Chondrocyte (in vitro differentiated cells): ENCODE measurements around the gene MRC2. TPM values are rescaled to one million over a fixed set of nuclear protein-coding genes. Genes with fewer than 3 reads are reported as not detected.
A peak's percentile ranks its signal among the peaks of the same experiment; 100 is the strongest.
"Not testable (repeated sequence)": the region's sequence is repeated elsewhere in the genome, so short reads cannot be mapped to it uniquely, and the experiment has no call there.

Experiments used
- DNase-seq: peaks from one replicate; pipeline ENCODE4 v3.0.0; 2021; ENCODE audit warnings: mixed read lengths, low spot score
- H3K27ac Mint-ChIP-seq: one replicate; pipeline ENCODE4 v1.8.0; 2021; ENCODE audit warnings: mild to moderate bottlenecking, moderate library complexity, mixed read lengths; ENCODE audit not compliant: unreplicated experiment
- H3K27me3 Mint-ChIP-seq: 2 replicates; pipeline ENCODE4 v1.8.0; 2021; ENCODE audit warnings: low read depth, mixed read lengths
- H3K36me3 Mint-ChIP-seq: 2 replicates; pipeline ENCODE4 v1.8.0; 2021; ENCODE audit warnings: low read depth, mixed read lengths
- H3K4me1 Mint-ChIP-seq: 2 replicates; pipeline ENCODE4 v1.8.0; 2021; ENCODE audit warnings: low read depth, mild to moderate bottlenecking, mixed read lengths
- H3K4me3 Mint-ChIP-seq: one replicate; pipeline ENCODE4 v1.8.0; 2021; ENCODE audit warnings: mild to moderate bottlenecking, moderate library complexity, mixed read lengths; ENCODE audit not compliant: unreplicated experiment
- H3K9me3 Mint-ChIP-seq: 2 replicates; pipeline ENCODE4 v1.8.0; 2021; ENCODE audit warnings: low read depth, mixed read lengths
- CTCF ChIP-seq: fragments of 200-600 bp; sonication (generic); IDR thresholded peaks from 2 replicates; pipeline ENCODE4 v1.5.0; 2021; ENCODE audit warnings: antibody characterized with exemption, mild to moderate bottlenecking, moderate library complexity
- total RNA-seq: library from RNA; stranded (reverse); gene quantifications from 3 replicates; pipeline ENCODE4 v1.2.1, GENCODE V29; 2021

The MRC2 gene
- total RNA-seq, 1 donor from 2014 or later = 353 TPM

DNA sequence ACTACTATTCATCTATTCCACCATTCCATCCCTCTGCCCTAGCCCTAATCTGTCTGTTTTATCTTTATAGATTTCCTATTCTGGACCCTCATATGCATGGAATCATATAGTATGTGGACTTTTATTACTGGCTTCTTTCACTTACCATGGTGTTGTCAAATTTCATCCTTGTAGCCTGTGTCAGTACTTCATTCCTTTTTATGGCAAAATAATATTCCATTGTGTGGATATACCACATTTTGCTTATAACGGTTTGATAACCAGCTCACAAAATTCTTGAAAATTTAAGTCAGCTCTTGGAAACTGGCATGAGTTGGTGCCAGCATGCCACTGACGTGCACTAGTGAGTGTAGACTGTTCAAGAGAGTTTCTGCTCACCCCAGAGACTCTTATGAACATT, 30.3 kb upstream of the MRC2 start:
- Mint-ChIP-seq H3K36me3 (peaks cover 31% of the 10 kb centered on the region), H3K27ac (no peak overlapping the region), H3K4me1 (peaks cover 11% of the 10 kb centered on the region), H3K4me3 (no peak overlapping the region), H3K27me3 (no peaks in the 10 kb centered on the region), H3K9me3 (peaks cover 4% of the 10 kb centered on the region)
- TF ChIP-seq CTCF = no peak
- no peak for DNase-seq

DNA sequence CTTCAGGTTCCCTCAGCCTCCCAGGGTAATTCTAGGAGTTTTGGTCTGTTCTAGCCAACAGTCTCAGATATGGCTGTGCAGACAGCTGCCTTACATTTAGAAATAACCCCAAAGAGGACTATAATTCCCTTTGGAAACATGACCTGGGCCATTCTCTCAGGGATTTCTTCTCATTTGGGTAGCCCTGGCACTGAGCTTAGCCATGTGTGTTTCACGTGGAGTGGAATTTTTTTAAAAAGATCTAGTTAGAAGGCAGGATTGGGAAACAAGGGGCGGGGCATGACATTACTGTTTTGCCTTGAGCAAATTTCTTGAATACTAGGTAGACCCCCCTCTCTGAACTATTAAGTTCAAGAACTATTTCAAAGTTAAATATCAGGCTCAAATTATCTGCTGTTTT, 29.6 kb upstream of the MRC2 start:
- no peak for DNase-seq
- H3K9me3 Mint-ChIP-seq = peaks cover 4% of the 10 kb centered on the region
- no peak overlapping the region for H3K27ac Mint-ChIP-seq
- no peak for TF ChIP-seq CTCF
- H3K4me1 Mint-ChIP-seq = peaks cover 3% of the 10 kb centered on the region
- no peak overlapping the region for H3K4me3 Mint-ChIP-seq
- no peaks in the 10 kb centered on the region for H3K27me3 Mint-ChIP-seq
- peaks cover 31% of the 10 kb centered on the region for H3K36me3 Mint-ChIP-seq

DNA sequence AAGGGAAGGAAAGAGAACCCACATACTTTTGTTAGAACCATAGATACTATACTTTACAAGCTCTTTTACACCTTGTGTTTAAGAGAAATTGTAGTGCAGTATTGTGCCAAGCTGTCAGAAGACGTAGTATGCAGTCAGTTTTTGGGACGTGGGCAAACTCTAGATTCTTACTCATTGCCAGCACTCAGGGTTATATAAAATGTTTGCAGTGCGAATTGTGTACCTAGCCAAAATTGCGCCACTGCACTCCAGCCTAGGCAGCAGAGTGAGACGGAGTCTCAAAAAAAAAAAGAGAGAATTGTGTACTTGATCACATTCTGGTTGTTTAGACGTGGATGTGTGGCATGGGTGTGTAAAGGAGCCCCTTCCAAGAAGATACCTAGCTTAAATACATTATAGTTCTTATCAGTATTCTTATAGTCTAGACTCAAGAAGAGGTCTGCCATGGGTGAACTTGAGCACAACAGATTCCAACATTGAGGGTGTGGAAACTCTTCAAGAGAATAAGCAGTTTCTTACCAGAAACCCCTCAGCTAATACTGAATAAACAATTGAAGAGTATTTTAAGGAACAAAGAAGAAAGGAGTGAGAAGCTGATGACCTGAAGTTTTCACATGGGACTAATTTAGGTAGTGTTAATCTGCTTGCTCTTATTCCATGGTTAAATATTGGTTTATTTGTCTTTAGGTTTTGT, 27.4 kb upstream of the MRC2 start:
- H3K36me3 Mint-ChIP-seq = peaks cover 32% of the 10 kb centered on the region
- H3K9me3 Mint-ChIP-seq = peaks cover 4% of the 10 kb centered on the region
- H3K4me1 Mint-ChIP-seq = no peaks in the 10 kb centered on the region
- no peak for DNase-seq
- H3K27me3 Mint-ChIP-seq = no peaks in the 10 kb centered on the region
- no peak overlapping the region for H3K4me3 Mint-ChIP-seq
- no peak for TF ChIP-seq CTCF
- no peak overlapping the region for H3K27ac Mint-ChIP-seq

GRCh38 chr17:62600805-62601204, 26.7 kb upstream of the MRC2 start:
- DNase-seq = no peak
- no peak overlapping the region for H3K4me3 Mint-ChIP-seq
- no peaks in the 10 kb centered on the region for H3K4me1 Mint-ChIP-seq
- peaks cover 32% of the 10 kb centered on the region for H3K36me3 Mint-ChIP-seq
- peaks cover 4% of the 10 kb centered on the region for H3K9me3 Mint-ChIP-seq
- no peak overlapping the region for H3K27ac Mint-ChIP-seq
- no peaks in the 10 kb centered on the region for H3K27me3 Mint-ChIP-seq
- TF ChIP-seq CTCF = no peak

DNA sequence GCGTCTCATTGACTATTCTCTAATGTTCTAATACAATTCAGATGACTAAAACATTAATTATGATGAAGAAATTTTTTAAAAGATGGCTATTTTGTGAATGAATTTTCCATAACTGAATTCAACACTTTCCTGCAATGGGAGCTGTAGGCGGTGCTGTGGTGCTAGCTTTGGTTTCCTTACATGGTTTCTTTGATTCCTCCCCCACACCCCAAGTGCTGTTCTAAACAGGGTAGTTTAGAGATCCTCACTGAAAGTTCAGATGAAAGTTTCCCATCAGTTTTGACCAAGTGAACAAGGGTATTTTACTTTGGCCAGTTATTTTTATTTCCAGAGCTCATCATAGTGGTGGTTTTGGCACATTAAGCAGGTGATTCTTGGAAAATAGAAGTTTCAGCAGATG, 26.0 kb upstream of the MRC2 start:
- Mint-ChIP-seq H3K4me3 (no peak overlapping the region), H3K27ac (no peak overlapping the region), H3K36me3 (peaks cover 31% of the 10 kb centered on the region), H3K9me3 (peaks cover 4% of the 10 kb centered on the region), H3K4me1 (no peaks in the 10 kb centered on the region), H3K27me3 (no peaks in the 10 kb centered on the region)
- no peak for DNase-seq
- TF ChIP-seq CTCF = peak; percentile 37

- not testable (repeated sequence) for H3K4me3 Mint-ChIP-seq, H3K4me1 Mint-ChIP-seq, H3K27me3 Mint-ChIP-seq, H3K9me3 Mint-ChIP-seq, H3K27ac Mint-ChIP-seq, DNase-seq
- peaks cover 29% of the 10 kb centered on the region for H3K36me3 Mint-ChIP-seq
Measured at GRCh38 chr17:62603783-62604182, 23.7 kb upstream of the MRC2 start.
